ENCODE measurements around the gene NPR2. TPM values are rescaled to one million over a fixed set of nuclear protein-coding genes. Genes with fewer than 3 reads are reported as not detected.
A peak's percentile ranks its signal among the peaks of the same experiment; 100 is the strongest.

Gene NPR2
- total RNA-seq (1 to 10 TPM; 5.2 to 8.6 TPM), polyA plus RNA-seq (0.26 TPM)

DNA sequence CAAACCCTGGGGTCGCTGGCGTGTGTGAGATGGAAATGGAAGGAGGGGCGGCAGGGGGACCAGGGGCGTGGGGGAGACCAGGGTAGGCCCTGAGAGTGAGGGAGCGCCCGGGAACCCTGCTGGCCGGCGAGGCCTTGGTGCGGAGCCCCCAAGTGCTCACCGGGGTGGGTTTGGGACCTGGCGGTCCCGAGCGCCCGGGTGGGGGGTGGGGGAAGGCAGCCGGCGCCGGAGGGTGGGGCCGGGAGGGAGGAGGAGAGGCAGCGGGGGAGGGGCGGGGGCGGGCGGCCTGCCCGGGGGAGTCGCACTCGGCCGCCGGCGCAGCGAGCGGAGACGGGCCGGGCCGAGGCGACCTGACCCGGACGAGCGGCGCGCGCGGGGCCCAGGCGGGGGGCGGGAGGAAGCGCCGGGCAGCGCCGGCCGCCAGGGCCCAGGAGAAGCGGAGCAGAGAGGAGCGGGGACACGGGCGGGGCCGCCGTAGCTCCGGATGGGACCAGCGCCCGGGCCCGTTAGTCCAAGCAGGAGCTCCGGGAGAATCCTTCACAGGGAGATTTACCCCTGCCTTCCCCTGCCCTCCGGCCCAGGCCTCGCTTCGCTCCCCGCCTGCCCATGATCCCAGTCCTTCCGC, at the start of gene NPR2:
TSS of gene NPR2 (plus strand) at position 295 of the 625 bp plus-strand sequence. CDS start 818 bp downstream, outside the sequence.
- Histone ChIP-seq H3K36me3 (ENCODE audit: insufficient read depth, low read length) (peaks cover 8% of the 10 kb centered on the region), H3K4me1 (ENCODE audit: insufficient read depth, low read length) (no peaks in the 10 kb centered on the region), H3K27me3 (ENCODE audit: insufficient read depth, low read length, poor library complexity, severe bottlenecking) (no peaks in the 10 kb centered on the region), H3K27ac (ENCODE audit: low read depth, low read length) (no peak within 1 kb of the TSS), H3K9me3 (ENCODE audit: low read length) (no peaks in the 10 kb centered on the region), H3K4me3 (ENCODE audit: low read length) (no peak within 1 kb of the TSS)
- no peaks in the 10 kb centered on the region for H3K9me3 Mint-ChIP-seq
- no peak within 1 kb of the TSS for H3K4me3 Mint-ChIP-seq
- DNase-seq, result no peak
- peaks cover 0 to 32% (median 6%) of the 10 kb centered on the region in 3 donors for H3K36me3 Mint-ChIP-seq
- no peaks in the 10 kb centered on the region for H3K27me3 Mint-ChIP-seq
- CTCF ChIA-PET, result interaction anchor here (1.2 to 2.4 kb wide), 3 partner anchors 35 to 112 kb away, joined by 3 to 15 read pairs (median 3); no protein-coding TSS in a partner anchor
- H3K27ac Mint-ChIP-seq, result peak within 1 kb of the TSS in 3 of 8 donors; percentile 29 to 63 (median 46)
- peaks cover 7 to 9% (median 8%) of the 10 kb centered on the region in 3 donors for H3K4me1 Mint-ChIP-seq
- POLR2A ChIA-PET, result no interaction called here

GRCh38 chr9:35741740-35742139, 49.7 kb upstream of the NPR2 start:
- DNase-seq, result no peak
- ChIA-PET CTCF (interaction anchor here (3.0 kb wide), 1 partner anchor 15 kb away, joined by 9 read pairs; no protein-coding TSS in a partner anchor), POLR2A (no interaction called here)
- Histone ChIP-seq H3K36me3 (ENCODE audit: insufficient read depth, low read length) (peaks cover 48% of the 10 kb centered on the region), H3K27me3 (ENCODE audit: insufficient read depth, low read length, poor library complexity, severe bottlenecking) (no peaks in the 10 kb centered on the region), H3K4me1 (ENCODE audit: insufficient read depth, low read length) (peaks cover 18% of the 10 kb centered on the region), H3K9me3 (ENCODE audit: low read length) (no peaks in the 10 kb centered on the region), H3K27ac (ENCODE audit: low read depth, low read length) (no peak overlapping the region), H3K4me3 (ENCODE audit: low read length) (no peak overlapping the region)
- H3K27ac Mint-ChIP-seq, result peak overlapping the region; percentile 3 to 66 (median 54)
- peak overlapping the region in 2 of 7 donors; percentile 4 to 24 for H3K4me3 Mint-ChIP-seq
- H3K9me3 Mint-ChIP-seq, result no peaks in the 10 kb centered on the region
- H3K27me3 Mint-ChIP-seq, result no peaks in the 10 kb centered on the region
- peaks cover 29 to 38% (median 35%) of the 10 kb centered on the region in 3 donors for H3K4me1 Mint-ChIP-seq
- H3K36me3 Mint-ChIP-seq, result peaks cover 5 to 85% (median 27%) of the 10 kb centered on the region in 3 donors

- CTCF ChIA-PET, result interaction anchor here (0.6 to 1.9 kb wide), 5 partner anchors 10 to 47 kb away, joined by 3 to 5 read pairs (median 3); partner anchors contain the start of gene TLN1
Measured at GRCh38 chr9:35743452-35743851, 47.9 kb upstream of the NPR2 start.

DNA sequence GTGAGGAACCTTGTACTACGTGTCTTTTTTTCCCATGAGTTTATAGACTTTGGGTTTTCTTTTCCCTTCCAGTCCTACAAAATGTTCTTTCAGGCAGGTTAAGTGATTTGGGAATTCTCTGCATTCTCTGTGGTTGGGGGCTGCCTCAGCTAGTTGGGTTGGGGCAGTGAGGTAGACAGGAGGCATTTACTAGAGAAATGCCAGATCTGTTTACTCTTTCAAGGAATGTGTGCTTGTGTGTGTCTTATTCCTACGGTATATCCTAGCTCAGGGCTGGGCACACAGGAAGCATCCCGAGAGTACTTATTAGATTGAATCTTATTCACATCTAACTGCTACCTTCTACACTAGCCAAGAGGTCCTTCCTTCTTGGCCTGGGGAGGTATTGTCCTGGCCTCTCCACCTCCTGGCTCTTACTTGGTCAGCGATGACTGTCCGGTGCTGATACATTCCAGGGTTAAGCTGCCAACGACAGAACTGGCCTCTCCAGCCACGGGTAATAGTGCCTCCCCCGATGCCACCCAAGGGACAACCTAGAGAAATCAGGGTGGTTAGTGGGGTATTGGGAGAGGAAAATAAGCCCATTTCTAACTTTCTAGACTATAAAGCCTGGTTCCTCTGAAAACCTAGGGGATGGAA, 47.4 kb upstream of the NPR2 start:
- CTCF ChIA-PET, result interaction anchor here (0.6 to 4.9 kb wide), 9 partner anchors 8 to 140 kb away, joined by 3 to 28 read pairs (median 4); partner anchors contain the start of genes MSMP, TESK1 and TLN1
- no peaks in the 10 kb centered on the region for H3K9me3 Mint-ChIP-seq

More at GRCh38 chr9:35743452-35743851, 47.9 kb upstream of the NPR2 start:
- Mint-ChIP-seq H3K27me3 (no peaks in the 10 kb centered on the region), H3K4me3 (no peak overlapping the region), H3K9me3 (no peaks in the 10 kb centered on the region), H3K36me3 (peaks cover 5 to 69% (median 21%) of the 10 kb centered on the region in 3 donors), H3K4me1 (peaks cover 44 to 55% (median 52%) of the 10 kb centered on the region in 3 donors), H3K27ac (peak overlapping the region in 3 of 8 donors; percentile 17 to 72 (median 22))
- POLR2A ChIA-PET, result no interaction called here
- H3K36me3 ChIP-seq (ENCODE audit: insufficient read depth, low read length), result peaks cover 33% of the 10 kb centered on the region
- DNase-seq, result no peak
- H3K4me3 ChIP-seq (ENCODE audit: low read length), result no peak overlapping the region
- peaks cover 35% of the 10 kb centered on the region for H3K4me1 ChIP-seq (ENCODE audit: insufficient read depth, low read length)
- no peaks in the 10 kb centered on the region for H3K9me3 ChIP-seq (ENCODE audit: low read length)
- H3K27me3 ChIP-seq (ENCODE audit: insufficient read depth, low read length, poor library complexity, severe bottlenecking), result no peaks in the 10 kb centered on the region
- H3K27ac ChIP-seq (ENCODE audit: low read depth, low read length), result no peak overlapping the region

DNA sequence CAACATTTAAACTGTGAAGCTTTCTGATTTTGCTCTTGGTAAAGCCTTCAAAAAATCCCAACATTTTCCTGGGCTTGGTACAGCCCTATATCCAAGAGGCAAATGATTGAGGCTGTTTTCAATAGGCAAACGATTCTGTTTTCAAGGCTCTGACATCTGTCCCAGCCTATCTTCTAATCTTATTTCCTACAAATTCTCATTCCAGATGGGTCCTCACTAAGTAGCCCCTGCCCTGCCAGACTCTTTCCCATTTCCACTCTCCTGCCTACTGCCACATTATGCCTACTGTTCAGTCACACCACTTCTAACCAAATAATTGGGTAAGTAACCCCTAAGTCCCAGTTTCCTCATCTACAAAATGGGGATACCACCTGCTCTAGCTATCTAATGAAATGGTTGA, 45.8 kb upstream of the NPR2 start:
- H3K9me3 ChIP-seq (ENCODE audit: low read length), result no peaks in the 10 kb centered on the region
- peaks cover 5 to 63% (median 12%) of the 10 kb centered on the region in 3 donors for H3K36me3 Mint-ChIP-seq
- ChIA-PET CTCF (interaction anchor here (1.6 to 5.4 kb wide), 4 partner anchors 9 to 142 kb away, joined by 5 to 68 read pairs (median 30); partner anchors contain the start of genes CREB3, MSMP and TLN1), POLR2A (interaction anchor here (0.7 kb wide), 1 partner anchor 11 kb away, joined by 6 read pairs; no protein-coding TSS in a partner anchor)
- H3K4me1 Mint-ChIP-seq, result peaks cover 53 to 70% (median 65%) of the 10 kb centered on the region in 3 donors
- no peaks in the 10 kb centered on the region for H3K27me3 Mint-ChIP-seq
- peaks cover 19% of the 10 kb centered on the region for H3K36me3 ChIP-seq (ENCODE audit: insufficient read depth, low read length)
- peak overlapping the region; percentile 4 to 87 (median 71) for H3K27ac Mint-ChIP-seq
- H3K9me3 Mint-ChIP-seq, result no peaks in the 10 kb centered on the region
- no peaks in the 10 kb centered on the region for H3K27me3 ChIP-seq (ENCODE audit: insufficient read depth, low read length, poor library complexity, severe bottlenecking)
- no peak for DNase-seq
- no peak overlapping the region for H3K4me3 ChIP-seq (ENCODE audit: low read length)
- no peak overlapping the region for H3K27ac ChIP-seq (ENCODE audit: low read depth, low read length)
- peak overlapping the region in 4 of 7 donors; percentile 19 to 89 (median 48) for H3K4me3 Mint-ChIP-seq
- peaks cover 43% of the 10 kb centered on the region for H3K4me1 ChIP-seq (ENCODE audit: insufficient read depth, low read length)

More for the DNA sequence above, 47.4 kb upstream of the NPR2 start:
- no peak for DNase-seq
- Histone ChIP-seq H3K36me3 (ENCODE audit: insufficient read depth, low read length) (peaks cover 27% of the 10 kb centered on the region), H3K27ac (ENCODE audit: low read depth, low read length) (no peak overlapping the region), H3K4me3 (ENCODE audit: low read length) (no peak overlapping the region), H3K27me3 (ENCODE audit: insufficient read depth, low read length, poor library complexity, severe bottlenecking) (no peaks in the 10 kb centered on the region), H3K9me3 (ENCODE audit: low read length) (no peaks in the 10 kb centered on the region), H3K4me1 (ENCODE audit: insufficient read depth, low read length) (peaks cover 35% of the 10 kb centered on the region)
- peak overlapping the region in 1 of 8 donors; percentile 66 for H3K27ac Mint-ChIP-seq
- H3K36me3 Mint-ChIP-seq, result peaks cover 5 to 67% (median 18%) of the 10 kb centered on the region in 3 donors
- no peak overlapping the region for H3K4me3 Mint-ChIP-seq
- no peaks in the 10 kb centered on the region for H3K27me3 Mint-ChIP-seq
- peaks cover 44 to 56% (median 53%) of the 10 kb centered on the region in 3 donors for H3K4me1 Mint-ChIP-seq
- POLR2A ChIA-PET, result interaction anchor here (0.6 kb wide), 1 partner anchor 82 kb away, joined by 3 read pairs; no protein-coding TSS in a partner anchor

- Mint-ChIP-seq H3K4me1 (peaks cover 50 to 73% (median 62%) of the 10 kb centered on the region in 3 donors), H3K9me3 (no peaks in the 10 kb centered on the region), H3K27ac (peak overlapping the region in 6 of 8 donors; percentile 23 to 87 (median 66)), H3K27me3 (no peaks in the 10 kb centered on the region), H3K36me3 (peaks cover 5 to 63% (median 12%) of the 10 kb centered on the region in 3 donors), H3K4me3 (peak overlapping the region; percentile 88 to 97 (median 91))
- no peak for DNase-seq
- Histone ChIP-seq H3K9me3 (ENCODE audit: low read length) (no peaks in the 10 kb centered on the region), H3K27me3 (ENCODE audit: insufficient read depth, low read length, poor library complexity, severe bottlenecking) (no peaks in the 10 kb centered on the region), H3K4me1 (ENCODE audit: insufficient read depth, low read length) (peaks cover 43% of the 10 kb centered on the region), H3K27ac (ENCODE audit: low read depth, low read length) (peak overlapping the region; percentile 27), H3K4me3 (ENCODE audit: low read length) (peak overlapping the region; percentile 88), H3K36me3 (ENCODE audit: insufficient read depth, low read length) (peaks cover 29% of the 10 kb centered on the region)
- POLR2A ChIA-PET, result no interaction called here
- CTCF ChIA-PET, result interaction anchor here (2.0 to 5.4 kb wide), 4 partner anchors 9 to 143 kb away, joined by 4 to 68 read pairs (median 30); partner anchors contain the start of genes CREB3, MSMP and TLN1
Measured at GRCh38 chr9:35746583-35746982, 44.8 kb upstream of the NPR2 start.

DNA sequence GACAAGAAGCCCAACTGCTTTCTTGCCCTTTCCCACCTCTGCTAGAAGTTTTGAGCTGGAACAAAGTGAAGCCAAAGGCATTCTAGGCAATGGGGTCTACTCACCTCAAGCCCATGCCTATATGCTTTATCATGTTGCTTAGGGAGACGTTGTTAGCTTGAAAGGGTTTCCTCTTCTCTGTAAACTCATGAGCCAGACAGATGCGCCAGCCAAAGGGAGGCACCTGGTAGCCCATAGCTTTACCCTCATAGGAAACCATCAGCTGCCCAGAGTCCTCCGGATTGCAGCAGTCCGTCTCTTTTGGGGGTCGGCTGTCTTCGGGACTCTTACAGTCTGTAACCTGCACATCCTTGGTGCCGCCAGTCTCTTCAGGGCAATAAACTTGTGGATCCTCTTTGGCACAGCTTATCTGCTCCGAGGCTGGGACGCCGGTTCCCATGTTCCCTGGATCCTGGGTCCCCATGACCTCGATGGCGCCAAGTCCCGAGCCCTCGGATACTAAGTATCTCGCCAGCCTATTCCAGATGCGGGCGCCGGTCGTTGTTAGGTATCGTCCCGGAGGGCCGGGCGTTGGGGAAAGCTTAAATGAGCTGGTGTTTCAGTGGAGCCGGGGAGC, 43.0 kb upstream of the NPR2 start:
- DNase-seq, result no peak
- H3K4me1 Mint-ChIP-seq, result peaks cover 38 to 67% (median 45%) of the 10 kb centered on the region in 3 donors
- Histone ChIP-seq H3K27me3 (ENCODE audit: insufficient read depth, low read length, poor library complexity, severe bottlenecking) (no peaks in the 10 kb centered on the region), H3K4me1 (ENCODE audit: insufficient read depth, low read length) (peaks cover 38% of the 10 kb centered on the region), H3K9me3 (ENCODE audit: low read length) (no peaks in the 10 kb centered on the region), H3K36me3 (ENCODE audit: insufficient read depth, low read length) (peaks cover 42% of the 10 kb centered on the region), H3K4me3 (ENCODE audit: low read length) (peak overlapping the region; percentile 88), H3K27ac (ENCODE audit: low read depth, low read length) (peak overlapping the region; percentile 75)
- CTCF ChIA-PET, result interaction anchor here (0.6 to 5.4 kb wide), 16 partner anchors 7 to 145 kb away, joined by 3 to 68 read pairs (median 7); partner anchors contain the start of genes CCDC107, CREB3, MSMP and RMRP
- H3K36me3 Mint-ChIP-seq, result peaks cover 5 to 63% (median 11%) of the 10 kb centered on the region in 3 donors
- H3K9me3 Mint-ChIP-seq, result no peaks in the 10 kb centered on the region
- POLR2A ChIA-PET, result interaction anchor here (0.8 to 3.4 kb wide), 8 partner anchors 9 to 676 kb away, joined by 3 to 45 read pairs (median 5); partner anchors contain the start of genes CREB3, TESK1, TLN1 and VCP
- H3K27ac Mint-ChIP-seq, result peak overlapping the region; percentile 35 to 95 (median 86)
- peak overlapping the region; percentile 88 to 97 (median 91) for H3K4me3 Mint-ChIP-seq
- H3K27me3 Mint-ChIP-seq, result no peaks in the 10 kb centered on the region
